Endothelial cell of umbilical vein (primary cell): ENCODE results near the gene PNCK. TPM values are rescaled to one million over a fixed set of nuclear protein-coding genes. Genes with fewer than 3 reads are reported as not detected.

ENCODE experiments used
- BruUV-seq: library from RNA; stranded (reverse); fragments of 400-500 nt; replicated peaks from 2 replicates; lab custom pipeline; 2021; lab: Mats Ljungman, UMichigan
- CTCF ChIA-PET: fragments of 300-600, 350-600 bp; sonication (Branson Sonifier 250); formaldehyde crosslinking; loops from one replicate; lab custom pipeline; 2021; ENCODE audit warnings: antibody characterized with exemption, inconsistent platforms; lab: Charles Lee
- POLR2A ChIA-PET: fragments of 300-600, 350-600 bp; sonication (Branson Sonifier 250); formaldehyde crosslinking; loops from one replicate; lab custom pipeline; 2021; ENCODE audit warnings: antibody characterized with exemption, inconsistent platforms; lab: Charles Lee
- DNase-seq: peaks from one replicate; pipeline ENCODE4 v3.0.0-alpha.2; 2011; ENCODE audit warnings: low read depth, low spot score
- FAIRE-seq: peaks from 2 replicates; lab custom pipeline; 2011; peaks lifted over from hg19 to GRCh38; lab: Jason Lieb, UNC
- H2AFZ ChIP-seq: 2 replicates; pipeline ENCODE4 v1.6.0; 2012; ENCODE audit warnings: low read depth, low read length, control low read depth, inconsistent platforms
- H3K27ac ChIP-seq: 2 replicates; pipeline ENCODE4 v1.5.1; 2011; ENCODE audit warnings: low read depth, mild to moderate bottlenecking, control low read depth, low read length, moderate library complexity; ENCODE audit not compliant: insufficient read depth
- H3K27me3 ChIP-seq, 2 experiments: 2 replicates each; pipeline versions ENCODE4 v1.6.0 to v1.6.1; 2011; ENCODE audit warnings: low read length in 2 of 2, mixed read lengths in 1 of 2; ENCODE audit not compliant: control insufficient read depth in 2 of 2, insufficient read depth in 2 of 2
- H3K36me3 ChIP-seq, 2 experiments: 2 replicates in 1 of 2; 3 replicates in 1 of 2; pipeline ENCODE4 v1.5.1; 2011; ENCODE audit warnings: low read length in 2 of 2, mild to moderate bottlenecking in 1 of 2, moderate library complexity in 1 of 2; ENCODE audit not compliant: control insufficient read depth in 2 of 2, insufficient read depth in 2 of 2; ENCODE audit errors: extremely low read depth in 1 of 2
- H3K4me1 ChIP-seq: 3 replicates; pipeline ENCODE4 v1.5.1; 2011; ENCODE audit warnings: mild to moderate bottlenecking, low read length; ENCODE audit not compliant: control insufficient read depth, insufficient read depth; ENCODE audit errors: extremely low read depth
- H3K4me2 ChIP-seq: 2 replicates; pipeline ENCODE4 v1.6.1; 2011; ENCODE audit warnings: low read length, control low read depth, mixed read lengths; ENCODE audit not compliant: insufficient read depth
- H3K4me3 ChIP-seq, 3 experiments: fragments of 200-600 bp in 1 of 3; sonication (generic), shearing (Covaris generic) in 1 of 3; replicated peaks in 1 of 3; 2 replicates each; pipeline ENCODE4 v1.5.1; 2011 to 2016; ENCODE audit warnings: control low read depth in 3 of 3, low read length in 3 of 3, mild to moderate bottlenecking in 2 of 3, inconsistent platforms in 1 of 3, low read depth in 1 of 3, moderate library complexity in 1 of 3; ENCODE audit not compliant: insufficient read depth in 1 of 3
- H3K79me2 ChIP-seq: 2 replicates; pipeline ENCODE4 v1.6.0; 2012; ENCODE audit warnings: low read length, inconsistent platforms; ENCODE audit not compliant: control insufficient read depth, insufficient read depth
- H3K9ac ChIP-seq: replicated peaks from 2 replicates; pipeline ENCODE3; 2011; ENCODE audit warnings: low read length, control low read depth; ENCODE audit not compliant: insufficient read depth; ENCODE audit errors: extremely low read depth
- H3K9me1 ChIP-seq: replicated peaks from 3 replicates; pipeline ENCODE4 v1.6.0; 2011; ENCODE audit warnings: mild to moderate bottlenecking, low read length; ENCODE audit not compliant: control insufficient read depth, insufficient read depth; ENCODE audit errors: extremely low read depth
- H3K9me3 ChIP-seq: replicated peaks from 2 replicates; pipeline ENCODE4 v1.5.1; 2012; ENCODE audit warnings: low read length, inconsistent platforms; ENCODE audit not compliant: control insufficient read depth, insufficient read depth
- H4K20me1 ChIP-seq: replicated peaks from 2 replicates; pipeline ENCODE3; 2011; ENCODE audit warnings: mild to moderate bottlenecking, low read length; ENCODE audit not compliant: control insufficient read depth, insufficient read depth; ENCODE audit errors: extremely low read depth
- CTCF ChIP-seq, 2 donors: IDR thresholded peaks; 1 replicate in 1 of 2; 2 replicates in 1 of 2; pipeline ENCODE4 v1.5.1; 2011; ENCODE audit warnings: low read length in 2 of 2, mild to moderate bottlenecking in 2 of 2, moderate library complexity in 2 of 2, control low read depth in 1 of 2, inconsistent platforms in 1 of 2, low read depth in 1 of 2; ENCODE audit not compliant: insufficient read depth in 1 of 2; ENCODE audit errors: extremely low read depth in 1 of 2
- EZH2 ChIP-seq: IDR thresholded peaks from 2 replicates; pipeline ENCODE4 v1.6.1; 2012; ENCODE audit warnings: borderline replicate concordance, low read depth, mild to moderate bottlenecking, moderate library complexity, low read length, inconsistent platforms; ENCODE audit not compliant: severe bottlenecking
- FOS ChIP-seq: IDR thresholded peaks from 2 replicates; pipeline ENCODE4 v1.6.1; 2011; ENCODE audit warnings: mild to moderate bottlenecking, low read length, moderate library complexity, borderline replicate concordance; ENCODE audit not compliant: insufficient read depth
- GATA2 ChIP-seq: IDR thresholded peaks from 2 replicates; pipeline ENCODE4 v1.7.0; 2011; ENCODE audit warnings: low read depth, mild to moderate bottlenecking, moderate library complexity, mixed read lengths, low read length; ENCODE audit not compliant: insufficient read length, insufficient read depth
- JUN ChIP-seq: IDR thresholded peaks from 2 replicates; pipeline ENCODE4 v1.6.1; 2011; ENCODE audit warnings: borderline replicate concordance, low read depth; ENCODE audit not compliant: insufficient read length, insufficient read depth
- MYC ChIP-seq: IDR thresholded peaks from one replicate; pipeline ENCODE4 v1.6.1; 2011; ENCODE audit warnings: mild to moderate bottlenecking, low read depth, low read length
- POLR2A ChIP-seq: IDR thresholded peaks from 2 replicates; pipeline ENCODE4 v1.6.1; 2012; ENCODE audit warnings: low read depth, mild to moderate bottlenecking, control low read depth, low read length
- POLR2AphosphoS5 ChIP-seq: IDR thresholded peaks from 2 replicates; pipeline ENCODE4 v1.6.1; 2012; ENCODE audit warnings: low read depth, mild to moderate bottlenecking, control low read depth, low read length, moderate library complexity; ENCODE audit not compliant: insufficient read depth
- dilution Hi-C: fragments of 300-500 bp; cut with MboI; formaldehyde crosslinking; loops from one replicate; pipeline ENCODE4 v1.15.0; 2019; ENCODE audit warnings: low sequenced_read_pairs; ENCODE audit not compliant: extremely low pct_ligation_motif_present
- intact Hi-C: fragments of 100-400 bp; cut with micrococcal nuclease; formaldehyde crosslinking; loops from one replicate; pipeline ENCODE4 v1.10.0; 2022
- polyA plus RNA-seq, 4 experiments: library from polyadenylated mRNA; depleted of rRNA in 3 of 4; stranded (reverse) in 3 of 4; unstranded in 1 of 4; fragments of >200 nt; gene quantifications; 2 replicates each; pipeline versions ENCODE4 v1.2.1 to v1.2.3, GENCODE V29; 2011 to 2012; ENCODE audit warnings: missing spikeins in 1 of 4
- total RNA-seq: library from RNA; stranded (reverse); gene quantifications from 2 replicates; pipeline ENCODE4 v1.2.3, GENCODE V29; 2021
- TF ChIP-seq, protein P1 (sequence below): IDR thresholded peaks from 2 replicates; pipeline ENCODE4 v1.6.1; 2011; ENCODE audit not compliant: insufficient read depth, insufficient read length

PNCK gene
- total and polyA plus RNA-seq, 2 donors (not counting 3 experiments of a cell fraction or from before 2014, with no cell fraction given) = 0.12 TPM; not detected in 1

DNA sequence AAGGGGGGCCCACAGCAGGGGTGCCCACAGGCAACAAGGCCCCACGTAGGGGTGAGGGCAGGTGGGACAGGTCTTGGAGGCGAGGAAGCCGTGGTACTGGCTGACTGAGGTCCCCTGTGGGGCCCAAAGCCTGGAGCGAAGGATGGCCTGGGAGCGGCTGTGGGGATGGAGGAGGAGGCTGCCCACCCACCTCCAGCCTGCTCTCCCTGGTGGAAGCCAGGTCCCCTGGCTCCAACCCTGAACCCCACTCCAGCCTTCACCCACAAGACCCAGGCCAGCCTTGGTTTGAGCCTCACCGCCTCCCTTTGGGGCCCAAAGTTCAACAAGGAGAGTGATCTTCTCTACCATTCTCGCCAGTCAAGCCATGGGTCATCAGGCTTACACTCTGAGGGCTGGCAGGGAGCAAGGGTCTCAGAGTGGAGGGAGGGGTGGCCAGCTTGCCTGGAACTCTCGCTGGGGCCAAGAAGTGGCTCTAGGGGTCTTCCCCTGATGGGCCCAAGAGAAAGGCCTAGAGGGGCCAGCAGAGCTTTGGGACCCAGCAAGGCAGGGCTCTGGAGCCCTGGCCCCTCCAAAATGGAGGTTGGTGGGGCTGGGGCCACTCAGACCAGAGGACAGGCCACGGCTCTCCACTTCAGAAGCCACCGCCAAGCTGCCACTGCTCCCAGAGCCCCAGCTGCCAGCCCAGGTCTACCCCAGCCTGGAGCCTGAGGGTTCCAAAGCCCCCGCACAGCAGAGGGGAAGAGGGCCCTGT is 5.0 kb downstream of the PNCK start:
- no peak overlapping the region for H3K9ac ChIP-seq
- H4K20me1 ChIP-seq = no peaks in the 10 kb centered on the region
- intact Hi-C loops (loop anchor here (1.0 to 2.0 kb wide), 7 partner anchors 32 to 728 kb away; no protein-coding TSS in a partner anchor), dilution Hi-C loops (no loop called here)
- no peaks in the 10 kb centered on the region for H3K9me1 ChIP-seq
- no peak for DNase-seq
- TF ChIP-seq FOS (no peak), JUN (no peak), CTCF (IDR thresholded peaks at IDR 0.05; ENCODE audit: extremely low read depth in 1 of 2, insufficient read depth in 1 of 2, low read depth in 1 of 2, low read length in 2 of 2) (no peak), GATA2 (no peak), POLR2AphosphoS5 (no peak), POLR2A (no peak), MYC (no peak), EZH2 (no peak)
- TF ChIP-seq, protein P1, sequence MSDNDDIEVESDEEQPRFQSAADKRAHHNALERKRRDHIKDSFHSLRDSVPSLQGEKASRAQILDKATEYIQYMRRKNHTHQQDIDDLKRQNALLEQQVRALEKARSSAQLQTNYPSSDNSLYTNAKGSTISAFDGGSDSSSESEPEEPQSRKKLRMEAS = no peak
- CTCF ChIA-PET = interaction anchor here (0.6 to 6.8 kb wide), 29 partner anchors 12 to 727 kb away, joined by 3 to 89 read pairs (median 6); partner anchors contain the start of genes DUSP9 and HAUS7
- no peak overlapping the region for H3K4me2 ChIP-seq
- no peaks in the 10 kb centered on the region for H3K9me3 ChIP-seq
- BruUV-seq = no TSS peak
- no peak overlapping the region for H2AFZ ChIP-seq
- POLR2A ChIA-PET = no interaction called here
- H3K4me3 ChIP-seq = no peak overlapping the region
- no peaks in the 10 kb centered on the region for H3K36me3 ChIP-seq
- H3K27me3 ChIP-seq = peaks cover 4 to 6% of the 10 kb centered on the region in 2 experiments
- H3K79me2 ChIP-seq = no peaks in the 10 kb centered on the region
- H3K27ac ChIP-seq = no peak overlapping the region
- no peaks in the 10 kb centered on the region for H3K4me1 ChIP-seq
- FAIRE-seq = no peak
